Esophagus squamous epithelium (tissue), 4 donors: ENCODE results near the gene CD68.

ENCODE experiments used
- CTCF ChIP-seq, 6 experiments: fragments of 450-650 bp in 4 of 6; fragments of 200-600 bp in 2 of 6; sonication (generic) in 2 of 6; IDR thresholded peaks; one replicate each; pipeline ENCODE4 v1.5.1; 2016 to 2019; ENCODE audit warnings: antibody characterized with exemption in 6 of 6, mild to moderate bottlenecking in 4 of 6, moderate library complexity in 4 of 6
- POLR2A ChIP-seq, 4 donors: fragments of 450-650 bp; IDR thresholded peaks; one replicate each; pipeline ENCODE4 v1.6.1; 2017; ENCODE audit warnings: antibody characterized with exemption in 4 of 4, mild to moderate bottlenecking in 4 of 4, moderate library complexity in 3 of 4

GRCh38 chr17:7551396-7551795, 28.0 kb upstream of the CD68 start:
- no peak for TF ChIP-seq CTCF (IDR thresholded peaks at IDR 0.05)
- TF ChIP-seq POLR2A (IDR thresholded peaks at IDR 0.05): no peak
